NCI-H524 (cell line): ENCODE results near the gene LEO1.

Experiments used
- DNase-seq, 2 experiments: peaks; one replicate each; lab custom pipeline; 2025; lab: John Stamatoyannopoulos, UW

Gene LEO1

GRCh38 chr15:51971375-51972133, at the start of gene LEO1:
Gene LEO1 (minus strand): TSS chr15:51971778. CDS start chr15:51971745, 33 bp downstream.
- DNase-seq = peak; percentile 99

GRCh38 chr15:52021128-52021671, 49.6 kb upstream of the LEO1 start:
- DNase-seq = peak; percentile 32 to 39

DNA sequence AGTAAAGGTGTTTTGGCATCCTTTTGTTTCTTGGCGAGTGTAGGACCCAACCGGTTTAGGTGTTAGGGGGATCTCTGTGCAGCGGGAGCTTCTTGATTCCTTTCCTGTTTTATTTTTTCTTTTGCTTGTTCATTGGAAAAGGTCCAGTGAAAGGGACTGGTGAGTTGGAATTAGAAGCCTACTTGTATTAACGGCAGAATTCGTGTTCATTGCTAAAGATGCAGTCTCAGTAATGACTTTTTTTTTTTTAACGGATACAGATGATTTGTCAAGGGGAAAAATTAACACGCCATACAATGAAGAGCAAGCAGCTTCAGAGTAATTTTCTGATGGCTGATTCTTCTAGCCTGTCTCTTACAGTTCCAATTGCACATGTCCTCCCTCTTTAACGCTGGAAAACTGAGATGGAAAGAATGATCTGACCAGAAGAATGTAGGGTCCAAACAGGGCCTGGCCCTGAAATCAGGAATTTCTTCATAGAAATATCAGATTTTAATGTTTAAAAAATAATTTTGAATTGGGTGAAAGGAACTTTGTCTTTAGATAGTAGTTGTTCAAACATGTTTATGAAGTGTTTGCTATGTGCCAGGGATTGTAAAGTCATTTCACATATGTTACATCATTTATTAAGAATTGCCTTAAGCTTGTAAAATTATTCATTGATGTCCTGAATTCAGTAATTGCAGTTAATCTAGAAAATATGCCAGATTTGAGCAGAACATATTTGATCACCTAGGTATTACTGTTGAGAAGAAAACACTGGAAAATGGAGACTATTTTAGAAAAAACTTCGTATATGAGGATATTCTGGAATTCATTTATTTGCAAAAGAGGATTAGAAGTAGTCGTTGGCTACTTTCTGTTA, 48.9 kb upstream of the LEO1 start:
- DNase-seq = no peak

- peak; percentile 27 to 71 for DNase-seq
Measured at GRCh38 chr15:52019394-52020220, 48.0 kb upstream of the LEO1 start.

DNA sequence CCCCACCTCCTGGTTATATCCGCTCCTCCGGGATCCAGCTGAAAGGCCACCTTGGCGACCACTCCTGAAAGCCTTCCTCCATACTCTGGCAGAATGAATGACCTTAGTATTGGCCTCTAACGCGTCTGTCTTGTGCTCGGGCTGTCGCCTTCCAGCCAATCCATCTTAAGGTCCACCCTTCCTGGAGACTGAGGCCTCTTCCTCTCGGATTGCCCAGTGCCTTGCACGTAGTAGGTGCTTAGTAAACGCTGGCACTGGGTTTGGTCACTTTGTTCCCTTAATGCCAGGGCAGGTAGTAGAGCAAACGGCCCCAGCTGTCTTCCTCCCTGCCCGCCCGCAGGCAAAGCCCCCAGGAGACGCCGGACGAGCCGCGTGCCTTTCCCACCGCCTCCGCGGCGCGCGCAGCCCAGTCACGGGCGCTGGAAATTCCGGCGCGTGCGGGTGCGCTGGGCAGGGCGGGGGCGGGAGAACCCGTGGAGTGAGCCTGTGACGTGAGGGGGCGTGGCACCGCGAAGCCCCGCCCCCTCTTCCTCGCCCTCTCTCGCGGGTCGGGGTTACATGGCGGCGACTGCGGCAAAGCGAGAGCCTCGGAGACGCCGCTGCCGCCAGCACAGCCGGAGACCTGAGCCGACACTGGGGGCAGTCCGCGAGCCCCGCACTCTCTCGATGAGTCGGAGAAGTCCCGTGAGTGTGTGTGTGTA, 47.3 kb upstream of the LEO1 start, which contains the start of gene MAPK6:
Gene MAPK6 (plus strand): TSS at position 527 of the 701 bp plus-strand sequence. CDS start 27,242 bp downstream, outside the sequence.
- DNase-seq = peak; percentile 81 to 91

DNA sequence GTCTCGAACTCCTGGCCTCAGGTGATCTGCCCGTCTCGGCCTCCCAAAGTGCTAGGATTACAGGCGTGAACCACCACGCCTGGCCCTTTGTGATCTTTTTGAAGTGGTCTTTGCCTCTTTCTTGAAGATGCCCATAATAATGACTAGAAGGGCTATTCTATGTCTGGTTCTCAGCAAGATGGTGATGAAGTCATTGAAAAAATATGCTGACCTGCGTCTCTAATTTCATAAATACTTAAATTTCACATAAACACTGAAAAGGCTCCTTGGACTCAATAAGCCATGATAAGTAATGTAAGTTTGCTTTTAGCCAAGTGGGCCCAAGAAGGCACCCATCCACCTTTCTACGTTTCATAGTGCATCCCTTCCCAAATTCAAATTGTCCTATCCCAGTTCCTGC, 46.7 kb upstream of the LEO1 start:
- DNase-seq = no peak

DNA sequence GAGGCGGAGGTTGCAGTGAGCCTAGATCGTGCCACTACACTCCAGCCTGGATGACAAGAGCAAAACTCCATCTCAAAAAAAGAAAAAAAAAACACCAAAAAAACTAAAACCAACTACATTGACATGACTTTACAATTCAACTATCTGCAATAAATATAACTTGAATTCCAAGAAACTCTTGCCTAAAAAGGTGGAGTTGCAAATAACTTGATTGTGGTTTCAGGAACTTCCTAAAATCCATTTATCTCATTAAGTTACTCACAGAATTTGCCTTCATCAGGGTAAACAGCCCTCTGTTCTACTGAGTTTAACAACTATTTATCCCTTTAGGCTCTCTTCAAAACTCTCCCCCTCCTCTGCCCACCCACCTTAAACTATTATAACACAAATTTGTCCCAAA, 44.7 kb upstream of the LEO1 start:
- no peak for DNase-seq

DNA sequence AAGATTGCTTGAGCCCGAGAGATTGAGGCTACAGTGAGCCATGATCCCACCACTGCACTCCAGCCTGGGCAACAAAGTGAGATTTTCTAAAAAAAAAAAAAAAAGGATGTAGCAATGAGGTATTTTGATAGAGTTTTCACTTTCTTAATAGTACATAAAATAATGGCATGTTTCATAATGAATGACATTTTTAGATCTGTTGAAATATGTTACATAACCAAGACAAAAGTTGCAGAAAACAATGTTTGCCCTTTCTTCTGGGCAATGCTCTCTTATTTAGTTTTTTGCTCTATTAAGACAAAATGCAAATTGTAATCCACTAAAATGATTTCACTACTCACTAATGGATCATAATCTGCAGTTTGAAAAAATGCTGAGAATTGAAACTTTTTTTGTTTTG, 43.0 kb upstream of the LEO1 start:
- no peak for DNase-seq

- no peak for DNase-seq
Measured at GRCh38 chr15:52013151-52013791, 41.7 kb upstream of the LEO1 start.

GRCh38 chr15:52012210-52012609, 40.6 kb upstream of the LEO1 start:
- DNase-seq = no peak

DNA sequence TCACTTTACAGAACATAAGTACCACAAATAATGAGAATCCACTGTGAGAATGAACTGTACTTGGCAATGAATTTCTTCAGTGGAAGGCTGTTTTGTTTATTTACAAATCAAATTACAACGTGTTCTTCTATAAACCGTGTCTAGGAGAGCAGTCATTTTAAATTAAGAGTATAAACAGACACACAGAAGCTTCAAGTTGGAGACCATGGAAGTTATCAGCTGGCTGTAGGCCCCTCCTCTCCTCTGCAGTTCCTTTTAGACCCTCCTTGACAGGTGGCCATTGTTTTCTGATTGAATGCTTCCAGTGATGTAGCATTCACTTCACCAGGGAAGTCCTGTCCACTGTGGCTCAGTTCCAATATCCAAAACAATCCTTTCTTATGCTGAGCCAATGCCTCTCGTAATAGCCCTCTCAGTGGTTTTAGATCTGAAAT, 40.1 kb upstream of the LEO1 start:
- DNase-seq = no peak

- DNase-seq = no peak
Measured at GRCh38 chr15:52010633-52011595, 39.3 kb upstream of the LEO1 start.

DNA sequence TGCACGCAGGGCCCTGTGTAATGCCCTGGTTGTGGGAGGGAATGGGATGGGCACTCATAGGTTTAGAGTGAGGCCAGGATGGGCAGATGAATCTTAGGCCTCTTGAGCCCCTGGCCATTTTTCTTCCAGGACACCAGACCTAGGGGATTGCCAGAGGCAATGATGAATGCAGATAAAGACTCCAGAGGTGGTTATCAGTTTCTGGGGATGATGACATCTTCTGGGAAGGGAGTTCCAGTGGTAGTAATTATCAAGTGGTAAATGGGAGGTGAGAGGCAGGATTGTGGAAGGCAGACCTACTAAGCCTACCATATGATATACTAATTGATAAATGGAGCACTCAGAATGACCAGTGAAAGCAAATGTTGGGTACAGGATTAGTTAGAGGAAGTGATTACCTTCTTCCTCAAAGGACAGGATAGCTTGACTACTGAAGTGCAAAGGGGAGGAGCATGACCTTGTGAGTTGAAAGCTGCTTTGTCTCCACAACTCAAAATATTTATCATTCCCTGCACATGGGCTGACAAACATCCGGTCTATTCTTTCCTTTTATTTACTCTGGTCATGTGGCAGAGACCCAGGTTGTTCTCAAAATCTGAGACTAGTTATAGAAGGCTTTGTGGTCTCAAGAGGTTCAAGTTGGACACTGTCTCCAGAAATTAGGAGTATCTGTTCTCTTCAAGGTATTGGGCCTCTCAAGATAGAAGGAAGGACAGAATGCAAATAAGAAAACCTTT, 37.3 kb upstream of the LEO1 start:
- no peak for DNase-seq

GRCh38 chr15:52008359-52008697, 36.8 kb upstream of the LEO1 start:
- no peak for DNase-seq

- DNase-seq = no peak
Measured at GRCh38 chr15:52006702-52007340, 35.2 kb upstream of the LEO1 start.

- DNase-seq = no peak
Measured at GRCh38 chr15:52005748-52006701, 34.4 kb upstream of the LEO1 start.

DNA sequence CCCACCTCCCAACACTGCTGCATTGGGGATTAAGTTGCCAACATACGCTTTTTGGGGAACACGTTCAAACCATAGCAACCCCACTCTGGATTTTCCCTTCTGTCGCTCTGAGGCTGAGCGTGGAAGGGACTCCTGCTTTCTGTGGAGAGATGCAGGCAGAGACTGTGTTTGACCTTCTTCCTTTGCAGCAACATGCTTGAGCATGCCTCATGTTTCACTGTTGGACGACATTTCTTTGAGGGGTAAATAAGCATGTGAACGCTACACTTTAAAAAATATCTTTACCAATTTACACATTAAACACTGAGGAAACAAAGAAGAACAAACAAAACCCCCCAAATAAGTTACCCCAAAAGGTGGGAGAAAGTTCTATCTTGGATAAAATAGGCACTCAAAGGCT, 33.2 kb upstream of the LEO1 start:
- DNase-seq = no peak
